Measurements from ENCODE around the gene DCTPP1. TPM values are rescaled to one million over a fixed set of nuclear protein-coding genes. Genes with fewer than 3 reads are reported as not detected.

DCTPP1 gene
- total and polyA plus RNA-seq, 2 donors (not counting 3 experiments of a cell fraction or from before 2014, with no cell fraction given) = 68.0 to 88.6 TPM

DNA sequence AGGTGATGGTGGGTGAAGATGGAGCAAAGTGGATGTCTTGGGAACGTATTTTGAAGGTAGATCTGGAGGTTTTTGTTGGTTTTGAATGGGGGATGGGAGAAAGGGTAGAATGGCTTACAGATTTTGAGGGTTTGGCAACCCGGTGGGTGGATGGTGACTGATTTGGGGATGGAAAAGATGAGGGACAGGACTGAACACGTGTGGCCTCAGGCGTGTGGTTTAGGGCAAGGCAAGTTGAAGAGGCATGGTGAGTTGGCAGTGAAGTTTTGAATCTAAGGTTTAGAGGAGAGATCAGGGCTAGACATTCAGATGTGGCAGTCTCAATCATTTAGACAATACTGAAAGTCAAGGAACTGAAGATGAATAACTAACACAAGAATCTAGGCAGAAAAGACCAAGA is 5.0 kb upstream of the DCTPP1 start:
- Histone ChIP-seq H4K20me1 (replicated peaks; ENCODE audit: control insufficient read depth, extremely low read depth, insufficient read depth, low read length) (no peaks in the 10 kb centered on the region), H3K9ac (replicated peaks; ENCODE audit: extremely low read depth, insufficient read depth, low read length) (no peak overlapping the region), H3K4me3 (replicated peaks in 1 of 3; ENCODE audit: insufficient read depth in 1 of 3, low read depth in 1 of 3, low read length in 3 of 3) (no peak overlapping the region), H3K36me3 (ENCODE audit: control insufficient read depth in 2 of 2, extremely low read depth in 1 of 2, insufficient read depth in 2 of 2, low read length in 2 of 2) (no peaks in the 10 kb centered on the region), H3K9me3 (replicated peaks; ENCODE audit: control insufficient read depth, insufficient read depth, low read length) (no peaks in the 10 kb centered on the region), H3K9me1 (replicated peaks; ENCODE audit: control insufficient read depth, extremely low read depth, insufficient read depth, low read length) (no peaks in the 10 kb centered on the region), H3K4me2 (ENCODE audit: insufficient read depth, low read length) (no peak overlapping the region), H3K4me1 (ENCODE audit: control insufficient read depth, extremely low read depth, insufficient read depth, low read length) (peaks cover 6% of the 10 kb centered on the region), H3K27me3 (ENCODE audit: control insufficient read depth in 2 of 2, insufficient read depth in 2 of 2, low read length in 2 of 2) (peaks cover 0 to 4% of the 10 kb centered on the region in 2 experiments), H3K79me2 (ENCODE audit: control insufficient read depth, insufficient read depth, low read length) (no peaks in the 10 kb centered on the region), H2AFZ (ENCODE audit: low read depth, low read length) (no peak overlapping the region), H3K27ac (ENCODE audit: insufficient read depth, low read depth, low read length) (no peak overlapping the region)
- ChIA-PET POLR2A (no interaction called here), CTCF (interaction anchor here (0.9 kb wide), 1 partner anchor 163 kb away, joined by 3 read pairs; no protein-coding TSS in a partner anchor)
- intact Hi-C loops (cut with micrococcal nuclease) (no loop called here), dilution Hi-C loops (cut with MboI; ENCODE audit: extremely low pct_ligation_motif_present, low sequenced_read_pairs) (no loop called here)
- BruUV-seq (replicated peaks) = no TSS peak
- TF ChIP-seq JUN (IDR thresholded peaks at IDR 0.05; ENCODE audit: borderline replicate concordance, insufficient read depth, insufficient read length, low read depth) = no peak
- TF ChIP-seq, protein P1, sequence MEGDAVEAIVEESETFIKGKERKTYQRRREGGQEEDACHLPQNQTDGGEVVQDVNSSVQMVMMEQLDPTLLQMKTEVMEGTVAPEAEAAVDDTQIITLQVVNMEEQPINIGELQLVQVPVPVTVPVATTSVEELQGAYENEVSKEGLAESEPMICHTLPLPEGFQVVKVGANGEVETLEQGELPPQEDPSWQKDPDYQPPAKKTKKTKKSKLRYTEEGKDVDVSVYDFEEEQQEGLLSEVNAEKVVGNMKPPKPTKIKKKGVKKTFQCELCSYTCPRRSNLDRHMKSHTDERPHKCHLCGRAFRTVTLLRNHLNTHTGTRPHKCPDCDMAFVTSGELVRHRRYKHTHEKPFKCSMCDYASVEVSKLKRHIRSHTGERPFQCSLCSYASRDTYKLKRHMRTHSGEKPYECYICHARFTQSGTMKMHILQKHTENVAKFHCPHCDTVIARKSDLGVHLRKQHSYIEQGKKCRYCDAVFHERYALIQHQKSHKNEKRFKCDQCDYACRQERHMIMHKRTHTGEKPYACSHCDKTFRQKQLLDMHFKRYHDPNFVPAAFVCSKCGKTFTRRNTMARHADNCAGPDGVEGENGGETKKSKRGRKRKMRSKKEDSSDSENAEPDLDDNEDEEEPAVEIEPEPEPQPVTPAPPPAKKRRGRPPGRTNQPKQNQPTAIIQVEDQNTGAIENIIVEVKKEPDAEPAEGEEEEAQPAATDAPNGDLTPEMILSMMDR (IDR thresholded peaks at IDR 0.05; ENCODE audit: extremely low read depth in 1 of 2, insufficient read depth in 1 of 2, low read depth in 1 of 2, low read length in 2 of 2) = no peak
- no peak for TF ChIP-seq EZH2 (IDR thresholded peaks at IDR 0.05; ENCODE audit: borderline replicate concordance, low read depth, low read length, severe bottlenecking)
- no peak for TF ChIP-seq FOS (IDR thresholded peaks at IDR 0.05; ENCODE audit: borderline replicate concordance, insufficient read depth, low read length)
- TF ChIP-seq GATA2 (IDR thresholded peaks at IDR 0.05; ENCODE audit: insufficient read depth, insufficient read length, low read depth, low read length) = no peak
- TF ChIP-seq POLR2AphosphoS5 (IDR thresholded peaks at IDR 0.05; ENCODE audit: insufficient read depth, low read depth, low read length) = no peak
- TF ChIP-seq, protein P2, sequence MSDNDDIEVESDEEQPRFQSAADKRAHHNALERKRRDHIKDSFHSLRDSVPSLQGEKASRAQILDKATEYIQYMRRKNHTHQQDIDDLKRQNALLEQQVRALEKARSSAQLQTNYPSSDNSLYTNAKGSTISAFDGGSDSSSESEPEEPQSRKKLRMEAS (IDR thresholded peaks at IDR 0.05; ENCODE audit: insufficient read depth, insufficient read length) = no peak
- no peak for TF ChIP-seq POLR2A (IDR thresholded peaks at IDR 0.05; ENCODE audit: low read depth, low read length)
- TF ChIP-seq MYC (IDR thresholded peaks at IDR 0.05; ENCODE audit: low read depth, low read length) = no peak
- no peak for FAIRE-seq
- no peak for DNase-seq (ENCODE audit: low read depth, low spot score)

All from endothelial cell of umbilical vein (primary cell).